Measurements from ENCODE around the gene NEURL2.

Gene NEURL2

DNA sequence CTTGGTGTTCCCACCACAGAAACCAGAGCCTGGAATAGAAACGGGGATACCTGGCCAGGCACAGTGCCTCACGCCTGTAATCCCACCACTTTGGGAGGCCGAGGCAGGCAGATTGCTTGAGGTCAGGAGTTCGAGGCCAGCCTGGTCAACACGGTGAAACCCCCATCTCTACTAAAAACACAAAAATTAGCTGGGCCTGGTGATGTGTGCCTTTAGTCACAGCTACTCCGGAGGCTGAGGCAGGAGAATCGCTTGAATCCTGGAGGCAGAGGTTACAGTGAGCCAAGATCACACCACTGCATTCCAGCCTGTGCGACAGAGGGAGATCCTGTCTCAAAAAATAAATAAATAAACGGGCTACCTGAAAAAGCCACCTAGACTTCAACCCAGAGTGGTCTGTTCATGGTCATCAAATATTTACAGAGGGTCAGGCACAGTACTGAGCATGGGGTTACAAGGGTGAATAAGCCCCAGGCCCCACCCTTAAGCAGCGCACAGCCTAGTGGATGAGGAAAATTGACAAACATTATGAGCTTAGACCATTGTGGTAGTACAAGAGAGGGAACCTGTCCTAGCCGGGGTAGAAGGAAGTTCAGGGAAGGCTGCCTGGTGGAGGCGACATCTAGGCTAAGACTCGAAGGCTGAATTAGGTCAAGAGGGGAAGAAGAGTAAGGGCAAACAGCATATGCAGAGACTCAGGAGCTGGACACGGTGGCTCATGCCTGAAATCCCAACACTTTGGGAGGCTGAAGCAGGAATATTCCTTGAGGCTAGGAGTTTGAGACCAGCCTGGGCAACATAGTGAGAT is 36.3 kb upstream of the NEURL2 start:
- no peak for TF ChIP-seq JUND (IDR thresholded peaks at IDR 0.05; ENCODE audit: low read depth)
- DNase-seq (ENCODE audit: low read depth in 1 of 2, low spot score in 1 of 2) = peak in 1 of 2 experiments; percentile 39
- in situ Hi-C loops (cut with HindIII; ENCODE audit: low pct_unique_long_range_greater_than_20kb, low sequenced_read_pairs) = no loop called here

GRCh38 chr20:45926731-45927070 is 35.7 kb upstream of the NEURL2 start:
- in situ Hi-C loops (cut with HindIII; ENCODE audit: low pct_unique_long_range_greater_than_20kb, low sequenced_read_pairs) = no loop called here
- TF ChIP-seq JUND (IDR thresholded peaks at IDR 0.05; ENCODE audit: low read depth) = no peak
- no peak for DNase-seq (ENCODE audit: low read depth in 1 of 2, low spot score in 1 of 2)

- TF ChIP-seq JUND (IDR thresholded peaks at IDR 0.05; ENCODE audit: low read depth) = no peak
- no peak for DNase-seq (ENCODE audit: low read depth in 1 of 2, low spot score in 1 of 2)
- in situ Hi-C loops (cut with HindIII; ENCODE audit: low pct_unique_long_range_greater_than_20kb, low sequenced_read_pairs) = no loop called here
Measured at GRCh38 chr20:45925821-45926506, 35.0 kb upstream of the NEURL2 start.

DNA sequence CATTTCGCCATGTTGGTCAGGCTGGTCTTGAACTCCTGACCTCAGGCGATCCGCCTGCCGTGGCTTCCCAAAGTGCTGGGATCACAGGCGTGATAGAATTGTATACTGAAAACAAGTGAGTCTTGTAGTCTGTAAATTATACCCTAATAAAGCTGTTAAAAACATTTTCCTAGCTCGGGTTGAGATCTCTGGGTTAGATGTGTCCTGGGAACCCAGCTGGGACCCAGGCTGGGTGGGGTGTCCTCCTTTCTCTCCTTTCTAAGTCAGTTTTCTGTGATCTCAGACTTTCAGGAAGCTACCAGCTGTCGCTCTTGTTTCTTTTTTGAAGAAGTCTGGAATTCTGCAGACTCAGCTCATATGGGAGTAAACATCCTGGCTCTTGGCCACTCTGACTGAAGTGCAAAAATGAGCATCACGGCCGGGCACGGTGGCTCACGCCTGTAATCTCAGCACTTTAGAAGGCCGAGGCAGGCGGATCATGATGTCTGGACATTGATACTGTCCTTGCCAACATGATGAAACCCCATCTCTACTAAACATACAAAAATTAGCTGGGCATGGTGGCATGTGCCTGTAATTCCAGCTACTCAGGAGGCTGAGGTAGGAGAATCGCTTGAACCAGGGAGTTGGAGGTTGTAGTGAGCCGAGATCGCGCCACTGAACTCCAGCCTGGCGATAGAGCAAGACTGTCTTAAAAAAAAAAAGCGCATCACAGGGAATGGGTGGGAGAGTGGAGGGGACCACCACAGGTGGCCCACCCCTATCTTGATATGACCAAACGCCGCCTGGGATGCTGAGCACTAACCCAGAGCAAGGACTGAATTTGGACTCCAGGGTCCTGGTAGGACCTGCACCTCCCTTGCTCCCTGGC is 33.6 kb upstream of the NEURL2 start:
- in situ Hi-C loops (cut with HindIII; ENCODE audit: low pct_unique_long_range_greater_than_20kb, low sequenced_read_pairs) = no loop called here
- no peak for TF ChIP-seq JUND (IDR thresholded peaks at IDR 0.05; ENCODE audit: low read depth)
- no peak for DNase-seq (ENCODE audit: low read depth in 1 of 2, low spot score in 1 of 2)

GRCh38 chr20:45921337-45922189 is 30.6 kb upstream of the NEURL2 start:
- in situ Hi-C loops (cut with HindIII; ENCODE audit: low pct_unique_long_range_greater_than_20kb, low sequenced_read_pairs) = no loop called here
- no peak for DNase-seq (ENCODE audit: low read depth in 1 of 2, low spot score in 1 of 2)
- TF ChIP-seq JUND (IDR thresholded peaks at IDR 0.05; ENCODE audit: low read depth) = no peak

DNA sequence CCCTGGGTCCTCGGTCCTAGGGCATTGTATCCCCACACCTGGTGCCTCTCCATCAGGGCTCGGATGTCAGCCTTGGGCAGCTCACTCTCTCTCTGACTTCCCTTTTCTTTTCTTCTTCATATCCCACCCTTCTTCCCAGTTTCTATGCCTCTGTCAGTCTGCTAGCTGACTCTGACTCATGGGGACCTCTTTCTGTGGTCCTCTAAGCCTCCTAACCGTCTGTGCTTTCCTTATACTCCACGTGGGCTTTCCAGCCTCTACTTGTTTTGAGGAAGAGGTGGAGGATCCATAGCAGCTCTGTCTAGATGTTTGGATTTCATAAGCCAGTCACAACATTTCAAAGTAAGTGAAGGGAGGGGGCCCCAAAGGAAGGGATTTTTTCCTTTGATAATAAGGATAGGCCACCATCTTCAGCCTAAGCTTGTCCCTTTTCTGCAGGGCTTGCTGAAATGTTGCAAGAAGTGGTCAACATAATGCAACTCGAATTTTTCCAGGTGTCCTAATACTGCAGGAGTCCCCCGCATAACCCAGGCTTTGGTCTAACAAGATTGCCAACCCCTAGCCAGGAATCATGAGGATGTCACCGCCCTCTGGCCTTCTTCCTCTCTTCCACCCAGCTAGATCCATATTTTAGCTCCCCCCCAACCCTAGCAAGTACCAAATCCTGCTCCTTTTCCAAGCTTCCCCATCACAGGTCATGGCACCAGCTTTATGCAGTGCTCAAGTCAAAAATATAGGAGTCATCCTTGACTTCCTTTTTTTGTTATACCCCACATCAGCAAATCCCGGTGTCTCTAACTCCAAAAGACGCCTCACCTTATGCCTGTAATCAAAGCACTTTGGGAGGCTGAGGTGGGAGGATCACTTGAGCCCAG is 29.7 kb upstream of the NEURL2 start:
- TF ChIP-seq JUND (IDR thresholded peaks at IDR 0.05; ENCODE audit: low read depth) = no peak
- DNase-seq (ENCODE audit: low read depth in 1 of 2, low spot score in 1 of 2) = no peak
- in situ Hi-C loops (cut with HindIII; ENCODE audit: low pct_unique_long_range_greater_than_20kb, low sequenced_read_pairs) = no loop called here

DNA sequence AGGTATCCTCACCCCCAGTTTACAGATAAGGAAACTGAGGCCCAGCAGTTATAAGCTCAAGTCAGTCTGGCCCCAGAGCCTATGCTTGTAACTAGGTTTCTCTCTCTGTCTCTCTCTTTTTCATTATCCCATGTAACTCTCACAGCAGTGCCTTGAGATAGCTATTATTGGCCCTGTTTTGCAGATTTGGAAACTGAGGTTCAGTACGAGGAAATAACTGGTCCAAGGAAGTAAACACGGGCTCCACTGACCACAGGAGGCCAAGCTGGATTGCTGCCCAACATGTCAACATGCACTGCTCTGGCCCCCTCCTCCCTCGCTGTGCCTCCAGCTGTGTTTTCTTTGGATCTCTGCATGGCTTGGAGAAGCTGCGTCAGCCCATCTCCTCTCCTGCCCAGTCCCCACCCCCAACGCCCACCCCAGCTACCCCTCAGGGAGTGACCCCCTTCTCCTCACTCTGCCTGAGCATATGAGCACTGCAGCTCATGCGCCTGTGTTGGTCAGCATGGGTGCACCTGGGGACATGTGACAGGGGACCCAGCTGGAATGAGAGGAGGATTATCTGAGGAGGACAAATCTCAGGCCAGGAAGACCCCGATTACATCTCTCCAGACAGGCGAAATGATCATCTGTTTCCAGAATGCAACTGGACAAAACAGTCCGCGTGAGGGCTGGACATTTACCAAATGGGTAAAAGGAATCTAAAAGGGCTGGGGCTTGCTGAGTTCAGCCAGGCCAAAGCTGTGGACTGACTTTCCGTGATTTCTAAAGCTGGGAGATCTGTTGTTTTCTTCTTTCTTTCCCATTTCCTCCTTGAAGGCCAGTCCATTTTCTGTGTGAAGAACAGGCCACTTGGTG is 28.8 kb upstream of the NEURL2 start:
- no peak for TF ChIP-seq JUND (IDR thresholded peaks at IDR 0.05; ENCODE audit: low read depth)
- DNase-seq (ENCODE audit: low read depth in 1 of 2, low spot score in 1 of 2) = peak in 1 of 2 experiments; percentile 62
- in situ Hi-C loops (cut with HindIII; ENCODE audit: low pct_unique_long_range_greater_than_20kb, low sequenced_read_pairs) = no loop called here

DNA sequence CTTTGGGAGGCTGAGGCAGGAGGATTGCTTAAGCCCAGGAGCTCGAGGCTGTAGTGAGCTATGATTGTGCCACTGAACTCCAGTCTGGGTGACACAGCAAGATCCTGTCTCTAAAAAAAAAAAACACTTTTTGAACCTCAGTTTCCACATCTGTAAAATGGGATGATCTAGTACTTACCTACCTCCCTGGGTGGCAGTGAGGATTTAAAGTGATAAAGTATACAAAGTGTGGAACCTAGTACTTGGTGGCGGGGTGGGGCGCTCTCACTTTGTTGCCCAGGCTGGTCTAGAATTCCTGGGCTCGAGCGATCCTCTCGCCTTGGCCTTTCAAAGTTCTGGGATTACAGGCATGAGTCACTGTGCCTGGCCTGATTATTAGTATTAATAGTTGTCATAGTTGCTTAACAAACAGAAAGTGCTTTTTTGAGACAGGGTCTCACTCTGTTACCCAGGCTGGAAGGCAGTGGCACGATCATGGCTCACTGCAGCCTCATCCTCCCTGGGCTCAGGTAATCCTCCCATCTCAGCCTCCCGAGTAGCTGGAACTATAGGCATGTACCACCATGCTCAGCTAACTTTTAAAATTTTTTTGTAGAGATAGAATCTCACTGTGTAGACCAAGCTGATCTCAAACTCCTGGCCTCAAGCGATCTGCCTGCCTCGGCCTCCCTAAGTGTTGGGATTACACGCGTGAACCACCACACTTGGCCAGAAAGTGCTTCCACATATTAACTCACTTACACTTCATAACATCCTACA is 27.9 kb upstream of the NEURL2 start:
- no peak for DNase-seq (ENCODE audit: low read depth in 1 of 2, low spot score in 1 of 2)
- in situ Hi-C loops (cut with HindIII; ENCODE audit: low pct_unique_long_range_greater_than_20kb, low sequenced_read_pairs) = no loop called here
- TF ChIP-seq JUND (IDR thresholded peaks at IDR 0.05; ENCODE audit: low read depth) = no peak

GRCh38 chr20:45918182-45918737 is 27.3 kb upstream of the NEURL2 start:
- no peak for TF ChIP-seq JUND (IDR thresholded peaks at IDR 0.05; ENCODE audit: low read depth)
- in situ Hi-C loops (cut with HindIII; ENCODE audit: low pct_unique_long_range_greater_than_20kb, low sequenced_read_pairs) = no loop called here
- no peak for DNase-seq (ENCODE audit: low read depth in 1 of 2, low spot score in 1 of 2)

GRCh38 chr20:45917790-45918141 is 26.8 kb upstream of the NEURL2 start:
- in situ Hi-C loops (cut with HindIII; ENCODE audit: low pct_unique_long_range_greater_than_20kb, low sequenced_read_pairs) = no loop called here
- no peak for TF ChIP-seq JUND (IDR thresholded peaks at IDR 0.05; ENCODE audit: low read depth)
- no peak for DNase-seq (ENCODE audit: low read depth in 1 of 2, low spot score in 1 of 2)

All from T47D (cell line).